H1 (cell line): Measurements from ENCODE around the gene BRD1. TPM values are rescaled to one million over a fixed set of nuclear protein-coding genes. Genes with fewer than 3 reads are reported as not detected.

Experiments
- CTCF ChIA-PET: fragments of 300-600 bp; sonication (Branson Sonifier 250); formaldehyde crosslinking; loops from one replicate; lab custom pipeline; 2021; ENCODE audit not compliant: partially characterized antibody; lab: Charles Lee
- POLR2A ChIA-PET: fragments of 300-600 bp; sonication (Branson Sonifier 250); formaldehyde crosslinking; loops from one replicate; lab custom pipeline; 2021; ENCODE audit warnings: inconsistent platforms; ENCODE audit not compliant: partially characterized antibody; lab: Charles Lee
- DNase-seq, 2 experiments: peaks; one replicate each; pipeline versions ENCODE4 v3.0.0 to v3.0.0-alpha.2; 2010 to 2022; ENCODE audit warnings: low spot score in 2 of 2, low read depth in 1 of 2, mixed read lengths in 1 of 2
- FAIRE-seq: peaks from 2 replicates; lab custom pipeline; 2011; peaks lifted over from hg19 to GRCh38; lab: Jason Lieb, UNC
- H2AFZ ChIP-seq: 2 replicates; pipeline ENCODE4 v1.8.1; 2012; ENCODE audit warnings: low read length, inconsistent platforms
- H2AK5ac ChIP-seq: 2 replicates; pipeline ENCODE4 v1.6.1; 2013; ENCODE audit warnings: low read depth, low read length
- H2BK120ac ChIP-seq: replicated peaks from 2 replicates; pipeline ENCODE3; 2013; ENCODE audit warnings: low read depth, low read length, inconsistent platforms
- H2BK12ac ChIP-seq: 2 replicates; pipeline ENCODE4 v1.6.1; 2013; ENCODE audit warnings: low read depth, low read length
- H2BK15ac ChIP-seq: 2 replicates; pipeline ENCODE4 v1.6.1; 2013; ENCODE audit warnings: low read length
- H2BK20ac ChIP-seq: 2 replicates; pipeline ENCODE4 v1.6.1; 2013; ENCODE audit warnings: low read length
- H2BK5ac ChIP-seq: 2 replicates; pipeline ENCODE4 v1.6.1; 2013; ENCODE audit warnings: low read depth, low read length
- H3K14ac ChIP-seq: 2 replicates; pipeline ENCODE4 v1.6.1; 2013; ENCODE audit warnings: inconsistent platforms; ENCODE audit not compliant: insufficient read length
- H3K18ac ChIP-seq: 2 replicates; pipeline ENCODE4 v1.6.1; 2013; ENCODE audit warnings: low read length; ENCODE audit errors: extremely low read depth
- H3K23ac ChIP-seq: 2 replicates; pipeline ENCODE4 v1.6.1; 2013; ENCODE audit warnings: inconsistent platforms; ENCODE audit not compliant: insufficient read length
- H3K23me2 ChIP-seq: 2 replicates; pipeline ENCODE4 v1.6.1; 2013; ENCODE audit warnings: low read depth, low read length
- H3K27ac ChIP-seq: 2 replicates; pipeline ENCODE4 v1.6.1; 2011; ENCODE audit warnings: low read depth, low read length, inconsistent platforms
- H3K27me3 ChIP-seq, 4 experiments: replicated peaks in 1 of 4; 1 replicate in 1 of 4; 2 replicates in 3 of 4; pipeline versions ENCODE4 v1.6.1 to v1.8.1; 2011 to 2013; ENCODE audit warnings: low read length in 3 of 4, mild to moderate bottlenecking in 3 of 4, inconsistent platforms in 2 of 4, mixed read lengths in 2 of 4, moderate library complexity in 1 of 4; ENCODE audit not compliant: control insufficient read depth in 3 of 4, insufficient read depth in 3 of 4; ENCODE audit errors: extremely low read depth in 1 of 4
- H3K36me3 ChIP-seq, 4 experiments: 2 replicates each; pipeline versions ENCODE4 v1.6.1 to v1.8.1; 2011 to 2013; ENCODE audit warnings: mild to moderate bottlenecking in 4 of 4, low read length in 3 of 4, moderate library complexity in 2 of 4, control low read depth in 1 of 4, inconsistent platforms in 1 of 4; ENCODE audit not compliant: insufficient read depth in 4 of 4, control insufficient read depth in 2 of 4
- H3K4ac ChIP-seq: replicated peaks from 2 replicates; pipeline ENCODE3; 2013; ENCODE audit warnings: low read length, low read depth, mixed read lengths, inconsistent platforms; ENCODE audit not compliant: insufficient read length
- H3K4me1 ChIP-seq, 4 experiments: replicated peaks in 1 of 4; 1 replicate in 1 of 4; 2 replicates in 3 of 4; pipeline versions ENCODE4 v1.6.1 to v1.8.1; 2011 to 2013; ENCODE audit warnings: low read length in 3 of 4, inconsistent platforms in 2 of 4, mixed read lengths in 1 of 4; ENCODE audit not compliant: insufficient read depth in 4 of 4, control insufficient read depth in 3 of 4
- H3K4me2 ChIP-seq, 2 experiments: 2 replicates each; pipeline versions ENCODE4 v1.6.1 to v1.8.1; 2011 to 2013; ENCODE audit warnings: low read depth in 2 of 2, low read length in 2 of 2, control low read depth in 1 of 2, inconsistent platforms in 1 of 2, mild to moderate bottlenecking in 1 of 2; ENCODE audit not compliant: insufficient read depth in 1 of 2
- H3K4me3 ChIP-seq, 4 experiments: fragments of 200-600, 300-600 bp in 1 of 4; sonication (generic), shearing (Covaris generic), sonication (Bioruptor Twin) in 1 of 4; 2 replicates each; pipeline versions ENCODE4 v1.5.1 to v1.8.1; 2011 to 2016; ENCODE audit warnings: low read length in 4 of 4, low read depth in 3 of 4, control low read depth in 2 of 4, inconsistent platforms in 2 of 4, mild to moderate bottlenecking in 2 of 4, mixed read lengths in 1 of 4, moderate library complexity in 1 of 4; ENCODE audit not compliant: insufficient read depth in 2 of 4; ENCODE audit errors: extremely low read depth in 1 of 4
- H3K56ac ChIP-seq: replicated peaks from 2 replicates; pipeline ENCODE3; 2013; ENCODE audit warnings: low read depth, mild to moderate bottlenecking, mixed read lengths, low read length, inconsistent platforms; ENCODE audit not compliant: insufficient read length
- H3K79me1 ChIP-seq: 2 replicates; pipeline ENCODE4 v1.6.1; 2013; ENCODE audit warnings: low read depth, low read length, control low read depth
- H3K79me2 ChIP-seq, 2 experiments: 2 replicates each; pipeline versions ENCODE4 v1.6.1 to v1.8.1; 2012 to 2013; ENCODE audit warnings: low read length in 2 of 2, mild to moderate bottlenecking in 2 of 2, inconsistent platforms in 1 of 2; ENCODE audit not compliant: insufficient read depth in 2 of 2, control insufficient read depth in 1 of 2
- H3K9ac ChIP-seq, 4 experiments: replicated peaks in 1 of 4; 1 replicate in 1 of 4; 2 replicates in 3 of 4; pipeline versions ENCODE4 v1.6.1 to v1.8.1; 2011 to 2013; ENCODE audit warnings: low read depth in 3 of 4, low read length in 3 of 4, control low read depth in 2 of 4, mild to moderate bottlenecking in 2 of 4, moderate library complexity in 2 of 4, inconsistent platforms in 1 of 4; ENCODE audit errors: extremely low read depth in 1 of 4
- H3K9me3 ChIP-seq, 2 experiments: 2 replicates each; pipeline versions ENCODE4 v1.6.1 to v1.8.1; 2012 to 2013; ENCODE audit warnings: mild to moderate bottlenecking in 2 of 2, moderate library complexity in 2 of 2, control low read depth in 1 of 2, inconsistent platforms in 1 of 2, low read depth in 1 of 2, low read length in 1 of 2, mixed read lengths in 1 of 2; ENCODE audit not compliant: insufficient read depth in 2 of 2
- H4K20me1 ChIP-seq, 2 experiments: replicated peaks in 1 of 2; 2 replicates each; pipeline versions ENCODE3 to v1.8.1; 2011 to 2013; ENCODE audit warnings: inconsistent platforms in 2 of 2, low read length in 2 of 2, mild to moderate bottlenecking in 1 of 2; ENCODE audit not compliant: insufficient read depth in 2 of 2, control insufficient read depth in 1 of 2
- H4K5ac ChIP-seq: 2 replicates; pipeline ENCODE4 v1.6.1; 2013; ENCODE audit warnings: low read length, low read depth, mixed read lengths, inconsistent platforms; ENCODE audit not compliant: insufficient read length
- H4K8ac ChIP-seq: 2 replicates; pipeline ENCODE4 v1.8.0; 2013; ENCODE audit warnings: mild to moderate bottlenecking, moderate library complexity, low read length, inconsistent platforms; ENCODE audit not compliant: insufficient read depth; ENCODE audit errors: extremely low read depth
- H4K91ac ChIP-seq: replicated peaks from 2 replicates; pipeline ENCODE3; 2013; ENCODE audit warnings: low read length, mixed read lengths, inconsistent platforms; ENCODE audit not compliant: insufficient read length
- CHD1 ChIP-seq: IDR thresholded peaks from 2 replicates; pipeline ENCODE4 v1.6.1; 2012; ENCODE audit warnings: low read depth, low read length, improper control_type of control experiment
- CTBP2 ChIP-seq: IDR thresholded peaks from 2 replicates; pipeline ENCODE4 v1.7.0; 2011; ENCODE audit warnings: borderline replicate concordance, mild to moderate bottlenecking, moderate library complexity, mixed read lengths, low read length; ENCODE audit not compliant: insufficient read depth, insufficient read length
- E2F6 ChIP-seq: IDR thresholded peaks from 2 replicates; pipeline ENCODE4 v1.6.1; 2012; ENCODE audit warnings: inconsistent platforms
- EGR1 ChIP-seq: IDR thresholded peaks from 2 replicates; pipeline ENCODE4 v1.6.1; 2011; ENCODE audit warnings: low read depth, low read length, borderline replicate concordance
- RAD21 ChIP-seq, 2 experiments: IDR thresholded peaks in 1 of 2; conservative IDR thresholded peaks in 1 of 2; 2 replicates each; pipeline ENCODE4 v1.6.1; 2011; ENCODE audit warnings: low read depth in 2 of 2, low read length in 2 of 2, improper control_type of control experiment in 1 of 2, inconsistent platforms in 1 of 2, mild to moderate bottlenecking in 1 of 2, moderate library complexity in 1 of 2
- SIRT6 ChIP-seq: IDR thresholded peaks from one replicate; pipeline ENCODE4 v1.7.1; 2012; ENCODE audit warnings: low read length, inconsistent platforms
- SIX5 ChIP-seq: IDR thresholded peaks from 2 replicates; pipeline ENCODE4 v1.6.1; 2011; ENCODE audit warnings: mild to moderate bottlenecking, low read depth, low read length
- TAF1 ChIP-seq: IDR thresholded peaks from 2 replicates; pipeline ENCODE4 v1.6.1; 2011; ENCODE audit warnings: mild to moderate bottlenecking, low read depth, low read length
- TAF7 ChIP-seq: optimal IDR thresholded peaks from 2 replicates; pipeline ENCODE3; 2011; ENCODE audit warnings: low read depth, mild to moderate bottlenecking, inconsistent platforms, low read length, moderate library complexity, borderline replicate concordance
- TBP ChIP-seq: IDR thresholded peaks from 2 replicates; pipeline ENCODE4 v1.6.1; 2011; ENCODE audit warnings: low read depth, low read length, improper control_type of control experiment
- TCF12 ChIP-seq: IDR thresholded peaks from 2 replicates; pipeline ENCODE4 v1.6.1; 2011; ENCODE audit warnings: low read depth, mild to moderate bottlenecking, low read length
- TEAD4 ChIP-seq: IDR thresholded peaks from 2 replicates; pipeline ENCODE4 v1.6.1; 2012; ENCODE audit warnings: low read depth, low read length, inconsistent platforms, mixed read lengths
- USF2 ChIP-seq: IDR thresholded peaks from 2 replicates; pipeline ENCODE4 v1.6.1; 2011; ENCODE audit warnings: low read length, improper control_type of control experiment
- WGBS, 2 experiments: shearing (Covaris generic) in 1 of 2; methylation state at CpG; one replicate each; pipeline versions ENCODE4 v1.1.6 to v1.1.7; 2013 to 2015; ENCODE audit warnings: low lambda C conversion rate in 2 of 2, mixed read lengths in 2 of 2, inconsistent platforms in 1 of 2, low coverage in 1 of 2, missing lambda C conversion rate in 1 of 2; ENCODE audit not compliant: insufficient replicate concordance in 2 of 2, insufficient coverage in 1 of 2, insufficient read length in 1 of 2; ENCODE audit errors: extremely low coverage in 1 of 2, missing lambda C conversion rate in 1 of 2; 5-methylcytosine and 5-hydroxymethylcytosine counted together
- polyA plus RNA-seq, 7 experiments: library from polyadenylated mRNA; depleted of rRNA in 3 of 7; stranded (reverse) in 5 of 7; unstranded in 2 of 7; fragments of >200 nt in 5 of 7; fragments of 200-250 nt in 2 of 7; gene quantifications; 1 replicate in 5 of 7; 2 replicates in 1 of 7; 4 replicates in 1 of 7; pipeline versions ENCODE4 v1.2.1 to v1.2.3, GENCODE V29; 2011 to 2013; ENCODE audit warnings: missing spikeins in 2 of 7, mixed read lengths in 2 of 7
- total RNA-seq: library from RNA; stranded (reverse); fragmentation: NEBNext Ultra II Directional; extraction: Animal tissue kit (Norgen Biotek cat#: 25700); gene quantifications from 2 replicates; pipeline ENCODE4 v1.2.1, GENCODE V29; 2021

BRD1 gene
- total and polyA plus RNA-seq, 2 of the 8 experiments (the other 6 are each of a cell fraction or from before 2014, with no cell fraction given), result 6.8 to 34.0 TPM

GRCh38 chr22:49746065-49746464 is 81.6 kb downstream of the BRD1 start:
- Histone ChIP-seq H2BK12ac (no peak overlapping the region), H3K4me1 (no peaks in the 10 kb centered on the region), H3K14ac (no peak overlapping the region), H2BK5ac (no peak overlapping the region), H4K5ac (no peak overlapping the region), H4K20me1 (no peaks in the 10 kb centered on the region), H3K4ac (no peak overlapping the region), H3K27ac (no peak overlapping the region), H3K27me3 (no peaks in the 10 kb centered on the region), H2BK20ac (no peak overlapping the region), H2BK15ac (no peak overlapping the region), H3K9ac (no peak overlapping the region), H3K4me3 (no peak overlapping the region), H3K23me2 (no peaks in the 10 kb centered on the region), H4K8ac (no peak overlapping the region), H3K18ac (no peak overlapping the region), H2BK120ac (no peak overlapping the region), H2AK5ac (no peak overlapping the region), H3K36me3 (no peaks in the 10 kb centered on the region), H3K56ac (no peak overlapping the region), H3K79me2 (no peaks in the 10 kb centered on the region), H3K79me1 (no peaks in the 10 kb centered on the region), H4K91ac (no peak overlapping the region), H2AFZ (no peak overlapping the region), H3K4me2 (no peak overlapping the region), H3K23ac (no peak overlapping the region), H3K9me3 (peaks cover 3 to 16% of the 10 kb centered on the region in 2 experiments; a peak in 2 of 4 replicates)
- no peak for FAIRE-seq
- DNase-seq, result no peak
- ChIA-PET POLR2A (no interaction called here), CTCF (no interaction called here)
- 90% methylated on average over 3 of the region's 3 CpGs; no CpG with 5 or more reads in 1 of the 2 experiments for WGBS, 2 experiments
- no peak for TF ChIP-seq RAD21 (IDR thresholded peaks at IDR 0.05 in 1 of 2, conservative IDR thresholded peaks at IDR 0.05 in 1 of 2; ENCODE audit: low read depth in 2 of 2, low read length in 2 of 2)
- TF ChIP-seq USF2, result no peak
- TF ChIP-seq CTBP2, result no peak
- TF ChIP-seq TBP, result no peak
- TF ChIP-seq EGR1, result no peak
- no peak for TF ChIP-seq TAF1
- TF ChIP-seq SIRT6, result no peak
- no peak for TF ChIP-seq SIX5
- no peak for TF ChIP-seq CHD1
- no peak for TF ChIP-seq TCF12
- no peak for TF ChIP-seq TEAD4
- no peak for TF ChIP-seq E2F6
- no peak for TF ChIP-seq TAF7
